ENCODE measurements around the gene SYT15. TPM values are rescaled to one million over a fixed set of nuclear protein-coding genes. Genes with fewer than 3 reads are reported as not detected.

Gene SYT15
- total and polyA plus RNA-seq, 2 of the 13 experiments (the other 11 are each of a cell fraction or from before 2014, with no cell fraction given): 0.24 to 0.38 TPM

DNA sequence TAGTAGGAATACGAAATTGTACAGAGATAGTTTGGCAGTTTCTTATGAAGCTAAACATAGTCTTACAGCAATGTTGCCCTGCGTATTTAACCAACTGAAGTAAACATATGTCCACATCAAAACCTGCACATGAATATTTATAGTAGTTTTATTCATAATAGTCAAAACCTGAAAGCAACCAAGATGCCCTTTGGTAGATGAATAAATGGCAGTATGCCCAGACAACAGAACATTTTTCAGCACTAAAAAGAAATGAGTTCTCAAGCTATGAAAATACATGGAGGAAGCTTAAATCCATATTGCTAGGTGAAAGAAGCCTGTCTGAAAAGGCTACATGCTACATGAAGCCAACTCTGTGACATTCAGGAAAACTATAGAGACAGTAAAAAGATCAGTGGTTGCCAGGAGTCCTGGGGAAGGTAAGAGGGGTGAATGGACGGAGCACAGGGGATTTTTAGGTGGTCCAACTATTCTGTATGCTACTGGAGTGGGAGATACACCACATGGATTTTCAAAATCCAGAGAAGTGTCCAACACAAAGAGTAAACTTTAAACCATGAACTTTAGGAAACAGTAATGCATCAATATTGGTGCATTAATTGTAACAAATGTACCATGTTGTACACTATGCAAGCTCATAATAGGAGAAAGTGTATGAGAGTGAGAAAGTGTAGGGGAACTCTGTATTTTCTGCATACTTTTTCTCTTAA is 40.1 kb upstream of the SYT15 start:
- ATAC-seq: no peak
- Histone ChIP-seq H3K4me2 (ENCODE audit: low read depth, low read length) (no peak overlapping the region), H3K9me3 (ENCODE audit: low read length) (no peaks in the 10 kb centered on the region), H2AFZ (ENCODE audit: low read length) (no peak overlapping the region), H3K27ac (ENCODE audit: extremely low read length, insufficient read depth, low read length) (no peak overlapping the region), H3K4me1 (ENCODE audit: insufficient read depth, low read length) (peaks cover 15% of the 10 kb centered on the region), H3K79me2 (ENCODE audit: insufficient read depth, low read length) (no peaks in the 10 kb centered on the region), H3K4me3 (replicated peaks in 1 of 3; ENCODE audit: insufficient read depth in 1 of 3, low read depth in 2 of 3, low read length in 3 of 3) (no peak overlapping the region), H3K27me3 (ENCODE audit: control insufficient read depth in 1 of 2, insufficient read depth in 2 of 2, low read length in 2 of 2) (peaks cover 0 to 9% of the 10 kb centered on the region in 2 experiments; a peak in 2 of 5 replicates), H3K36me3 (replicated peaks in 1 of 2; ENCODE audit: control insufficient read depth in 1 of 2, insufficient read depth in 2 of 2, low read length in 2 of 2) (no peaks in the 10 kb centered on the region), H3K9ac (ENCODE audit: insufficient read depth, low read depth, low read length) (no peak overlapping the region), H4K20me1 (ENCODE audit: insufficient read depth, low read length) (no peaks in the 10 kb centered on the region)
- POLR2A ChIA-PET: no interaction called here
- no peak for DNase-seq (ENCODE audit: low spot score)
- no peak for TF ChIP-seq ZNF234 (CRISPR knock-in tag; conservative IDR thresholded peaks at IDR 0.05)
- TF ChIP-seq, protein P1, sequence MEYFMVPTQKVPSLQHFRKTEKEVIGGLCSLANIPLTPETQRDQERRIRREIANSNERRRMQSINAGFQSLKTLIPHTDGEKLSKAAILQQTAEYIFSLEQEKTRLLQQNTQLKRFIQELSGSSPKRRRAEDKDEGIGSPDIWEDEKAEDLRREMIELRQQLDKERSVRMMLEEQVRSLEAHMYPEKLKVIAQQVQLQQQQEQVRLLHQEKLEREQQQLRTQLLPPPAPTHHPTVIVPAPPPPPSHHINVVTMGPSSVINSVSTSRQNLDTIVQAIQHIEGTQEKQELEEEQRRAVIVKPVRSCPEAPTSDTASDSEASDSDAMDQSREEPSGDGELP (IDR thresholded peaks at IDR 0.05; ENCODE audit: borderline replicate concordance, low read depth): no peak
- no peak for TF ChIP-seq JUND (CRISPR knock-in tag; IDR thresholded peaks at IDR 0.05)
- no peak for TF ChIP-seq SNAPC2 (CRISPR knock-in tag; IDR thresholded peaks at IDR 0.05)
- TF ChIP-seq, protein P2, sequence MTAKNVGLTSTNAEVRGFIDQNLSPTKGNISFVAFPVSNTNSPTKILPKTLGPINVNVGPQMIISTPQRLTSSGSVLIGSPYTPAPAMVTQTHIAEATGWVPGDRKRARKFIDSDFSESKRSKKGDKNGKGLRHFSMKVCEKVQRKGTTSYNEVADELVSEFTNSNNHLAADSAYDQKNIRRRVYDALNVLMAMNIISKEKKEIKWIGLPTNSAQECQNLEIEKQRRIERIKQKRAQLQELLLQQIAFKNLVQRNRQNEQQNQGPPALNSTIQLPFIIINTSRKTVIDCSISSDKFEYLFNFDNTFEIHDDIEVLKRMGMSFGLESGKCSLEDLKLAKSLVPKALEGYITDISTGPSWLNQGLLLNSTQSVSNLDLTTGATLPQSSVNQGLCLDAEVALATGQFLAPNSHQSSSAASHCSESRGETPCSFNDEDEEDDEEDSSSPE (CRISPR knock-in tag; IDR thresholded peaks at IDR 0.05): no peak
- TF ChIP-seq, protein P3, sequence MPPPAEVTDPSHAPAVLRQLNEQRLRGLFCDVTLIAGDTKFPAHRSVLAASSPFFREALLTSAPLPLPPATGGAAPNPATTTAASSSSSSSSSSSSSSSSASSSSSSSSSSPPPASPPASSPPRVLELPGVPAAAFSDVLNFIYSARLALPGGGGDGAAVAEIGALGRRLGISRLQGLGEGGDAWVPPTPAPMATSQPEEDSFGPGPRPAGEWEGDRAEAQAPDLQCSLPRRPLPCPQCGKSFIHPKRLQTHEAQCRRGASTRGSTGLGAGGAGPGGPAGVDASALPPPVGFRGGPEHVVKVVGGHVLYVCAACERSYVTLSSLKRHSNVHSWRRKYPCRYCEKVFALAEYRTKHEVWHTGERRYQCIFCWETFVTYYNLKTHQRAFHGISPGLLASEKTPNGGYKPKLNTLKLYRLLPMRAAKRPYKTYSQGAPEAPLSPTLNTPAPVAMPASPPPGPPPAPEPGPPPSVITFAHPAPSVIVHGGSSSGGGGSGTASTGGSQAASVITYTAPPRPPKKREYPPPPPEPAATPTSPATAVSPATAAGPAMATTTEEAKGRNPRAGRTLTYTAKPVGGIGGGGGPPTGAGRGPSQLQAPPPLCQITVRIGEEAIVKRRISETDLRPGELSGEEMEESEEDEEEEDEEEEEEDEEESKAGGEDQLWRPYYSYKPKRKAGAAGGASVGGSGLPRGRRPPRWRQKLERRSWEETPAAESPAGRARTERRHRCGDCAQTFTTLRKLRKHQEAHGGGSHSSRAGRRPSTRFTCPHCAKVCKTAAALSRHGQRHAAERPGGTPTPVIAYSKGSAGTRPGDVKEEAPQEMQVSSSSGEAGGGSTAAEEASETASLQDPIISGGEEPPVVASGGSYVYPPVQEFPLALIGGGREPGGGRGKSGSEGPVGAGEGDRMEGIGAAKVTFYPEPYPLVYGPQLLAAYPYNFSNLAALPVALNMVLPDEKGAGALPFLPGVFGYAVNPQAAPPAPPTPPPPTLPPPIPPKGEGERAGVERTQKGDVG (CRISPR knock-in tag; IDR thresholded peaks at IDR 0.05; ENCODE audit: borderline replicate concordance): no peak
- TF ChIP-seq ZNF549 (CRISPR knock-in tag; IDR thresholded peaks at IDR 0.05): no peak
- TF ChIP-seq HDAC6 (IDR thresholded peaks at IDR 0.05; ENCODE audit: low read depth, low read length): no peak
- TF ChIP-seq JUN (CRISPR knock-in tag; IDR thresholded peaks at IDR 0.05): no peak
- no peak for TF ChIP-seq ZNF34 (CRISPR knock-in tag; IDR thresholded peaks at IDR 0.05; ENCODE audit: borderline replicate concordance)
- no peak for TF ChIP-seq ARID2 (CRISPR knock-in tag; IDR thresholded peaks at IDR 0.05; ENCODE audit: borderline replicate concordance)
- no peak for TF ChIP-seq SP1 (IDR thresholded peaks at IDR 0.05)
- no peak for TF ChIP-seq SP1 (CRISPR knock-in tag; IDR thresholded peaks at IDR 0.05)
- TF ChIP-seq, protein P4, sequence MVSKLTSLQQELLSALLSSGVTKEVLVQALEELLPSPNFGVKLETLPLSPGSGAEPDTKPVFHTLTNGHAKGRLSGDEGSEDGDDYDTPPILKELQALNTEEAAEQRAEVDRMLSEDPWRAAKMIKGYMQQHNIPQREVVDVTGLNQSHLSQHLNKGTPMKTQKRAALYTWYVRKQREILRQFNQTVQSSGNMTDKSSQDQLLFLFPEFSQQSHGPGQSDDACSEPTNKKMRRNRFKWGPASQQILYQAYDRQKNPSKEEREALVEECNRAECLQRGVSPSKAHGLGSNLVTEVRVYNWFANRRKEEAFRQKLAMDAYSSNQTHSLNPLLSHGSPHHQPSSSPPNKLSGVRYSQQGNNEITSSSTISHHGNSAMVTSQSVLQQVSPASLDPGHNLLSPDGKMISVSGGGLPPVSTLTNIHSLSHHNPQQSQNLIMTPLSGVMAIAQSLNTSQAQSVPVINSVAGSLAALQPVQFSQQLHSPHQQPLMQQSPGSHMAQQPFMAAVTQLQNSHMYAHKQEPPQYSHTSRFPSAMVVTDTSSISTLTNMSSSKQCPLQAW (CRISPR knock-in tag; IDR thresholded peaks at IDR 0.05): no peak
- no peak for TF ChIP-seq KLF6 (CRISPR knock-in tag; IDR thresholded peaks at IDR 0.05)
- no peak for TF ChIP-seq SMARCE1 (IDR thresholded peaks at IDR 0.05; ENCODE audit: borderline replicate concordance)
- no peak for TF ChIP-seq TMF1 (CRISPR knock-in tag; IDR thresholded peaks at IDR 0.05; ENCODE audit: low read depth)
- TF ChIP-seq ZNF709 (CRISPR knock-in tag; IDR thresholded peaks at IDR 0.05): no peak
- no peak for TF ChIP-seq SPEN (CRISPR knock-in tag; IDR thresholded peaks at IDR 0.05; ENCODE audit: low read depth)
- in situ Hi-C loops (cut with HindIII; ENCODE audit: extremely low pct_ligation_motif_present, low pct_unique_long_range_greater_than_20kb): no loop called here
- no TSS peak for BruUV-seq (replicated peaks)
- FAIRE-seq: no peak
- 44% methylated on average over 3 of the region's 3 CpGs for WGBS (ENCODE audit: low lambda C conversion rate)
- CTCF ChIA-PET (ENCODE audit: low intra/inter-chr PET ratio, low total read pairs): no interaction called here
- intact Hi-C loops (cut with micrococcal nuclease; ENCODE audit: unreplicated experiment): no loop called here
